ENCODE measurements around the gene SLC20A1. TPM values are rescaled to one million over a fixed set of nuclear protein-coding genes. Genes with fewer than 3 reads are reported as not detected.
A peak's percentile ranks its signal among the peaks of the same experiment; 100 is the strongest.

SLC20A1 gene
- total and polyA plus RNA-seq, 2 of the 4 experiments (the other 2 are of a cell fraction) = 93.6 to 94.1 TPM

GRCh38 chr2:112644933-112645309 is 818 bp upstream of the SLC20A1 start:
- Histone ChIP-seq H3K23ac (ENCODE audit: low read depth, low read length) (peak overlapping the region; percentile 97), H3K4me3 (ENCODE audit: insufficient read depth, low read depth, low read length) (peak overlapping the region; percentile 91), H2BK20ac (ENCODE audit: low read depth, low read length) (peak overlapping the region; percentile 86), H4K20me1 (ENCODE audit: insufficient read depth, low read length) (peaks cover 32% of the 10 kb centered on the region), H3K27me3 (ENCODE audit: control insufficient read depth, insufficient read depth, low read length) (no peaks in the 10 kb centered on the region), H3K4me2 (ENCODE audit: low read depth, low read length) (peak overlapping the region; percentile 80), H4K8ac (ENCODE audit: low read depth in 2 of 2, low read length in 2 of 2) (peak overlapping the region; percentile 65 to 89), H3K18ac (ENCODE audit: low read depth, low read length) (peak overlapping the region; percentile 30; the same call in 1 of the 2 replicates), H3K27ac (ENCODE audit: insufficient read depth, low read length) (peak overlapping the region; percentile 64), H3K4ac (ENCODE audit: low read depth, low read length) (peak overlapping the region; percentile 96), H2BK120ac (ENCODE audit: low read depth, low read length) (peak overlapping the region; percentile 80), H2AK5ac (ENCODE audit: low read depth, low read length) (peak overlapping the region; percentile 97), H3K9me1 (ENCODE audit: insufficient read depth, low read length) (peaks cover 36% of the 10 kb centered on the region), H4K5ac (ENCODE audit: low read depth, low read length) (peak overlapping the region; percentile 17; the same call in 1 of the 2 replicates), H2AFZ (replicated peaks; ENCODE audit: low read length, poor library complexity) (peak overlapping the region; percentile 90), H2BK15ac (ENCODE audit: low read depth, low read length) (peak overlapping the region; percentile 73; the same call in 2 of the 3 replicates), H3K9me3 (ENCODE audit: control insufficient read depth, insufficient read depth, low read length) (no peaks in the 10 kb centered on the region), H4K91ac (ENCODE audit: insufficient read depth, low read depth, low read length) (peak overlapping the region; percentile 92), H2AK9ac (replicated peaks; ENCODE audit: low read depth, low read length, poor library complexity) (peak overlapping the region; percentile 94), H3K4me1 (ENCODE audit: control insufficient read depth, insufficient read depth, low read length) (peaks cover 20% of the 10 kb centered on the region), H3K56ac (ENCODE audit: extremely low read depth, insufficient read depth, low read length) (peak overlapping the region; percentile 86), H2BK5ac (ENCODE audit: low read depth, low read length, poor library complexity, severe bottlenecking) (peak overlapping the region; percentile 48), H3K36me3 (ENCODE audit: control insufficient read depth, insufficient read depth, low read length) (peaks cover 10% of the 10 kb centered on the region), H3K9ac (ENCODE audit: low read depth, low read length) (peak overlapping the region; percentile 35), H3K14ac (replicated peaks; ENCODE audit: low read depth, low read length) (peak overlapping the region; percentile 98), H3K79me1 (ENCODE audit: low read depth in 1 of 2, low read length in 2 of 2) (peaks cover 20 to 61% of the 10 kb centered on the region in 2 experiments)
- DNase-seq (peak; percentile 56), ATAC-seq (ENCODE audit: low read depth) (peak; percentile 0; the same call in 1 of the 2 replicates)
- ChIA-PET CTCF (interaction anchor here (0.5 to 2.1 kb wide), 4 partner anchors 11 to 81 kb away, joined by 3 to 9 read pairs (median 4); no protein-coding TSS in a partner anchor), POLR2A (ENCODE audit: unreplicated experiment) (interaction anchor here (0.6 to 0.9 kb wide), 2 partner anchors 18 to 63 kb away, joined by 11 to 13 read pairs; no protein-coding TSS in a partner anchor)
- 20% methylated on average over 7 of the region's 11 CpGs; no CpG with 5 or more reads in 1 of the 2 experiments for WGBS, 2 experiments (ENCODE audit: extremely low coverage in 2 of 2, insufficient read length in 1 of 2)
- dilution Hi-C loops (cut with HindIII; ENCODE audit: low sequenced_read_pairs, unreplicated experiment) (no loop called here), in situ Hi-C loops (cut with MboI; ENCODE audit: low sequenced_read_pairs) (no loop called here), intact Hi-C loops (cut with micrococcal nuclease) (loop anchor here (1.0 to 2.0 kb wide), 2 partner anchors 18 to 44 kb away; no protein-coding TSS in a partner anchor)
- no TSS peak for BruUV-seq (replicated peaks)
- TF ChIP-seq SMC3 (IDR thresholded peaks at IDR 0.05; ENCODE audit: low read depth, low read length) (no peak), NFE2L2 (IDR thresholded peaks at IDR 0.05; ENCODE audit: low read depth, low read length) (no peak), MAFK (IDR thresholded peaks at IDR 0.05; ENCODE audit: low read depth, low read length) (no peak), CEBPB (IDR thresholded peaks at IDR 0.05; ENCODE audit: low read depth, low read length) (no peak), POLR2A (IDR thresholded peaks at IDR 0.05; ENCODE audit: low read depth, low read length) (no peak; the same call in 1 of the 2 replicates), MAZ (IDR thresholded peaks at IDR 0.05; ENCODE audit: borderline replicate concordance, low read depth, low read length) (no peak), CHD1 (IDR thresholded peaks at IDR 0.05; ENCODE audit: low read depth, low read length) (no peak), USF2 (IDR thresholded peaks at IDR 0.05; ENCODE audit: low read depth, low read length) (no peak; the same call in 1 of the 2 replicates), RAD21 (IDR thresholded peaks at IDR 0.05; ENCODE audit: low read length) (no peak), FOS (IDR thresholded peaks at IDR 0.05; ENCODE audit: low read depth, low read length) (no peak), MXI1 (IDR thresholded peaks at IDR 0.05; ENCODE audit: borderline replicate concordance, low read depth, low read length) (no peak), RCOR1 (IDR thresholded peaks at IDR 0.05; ENCODE audit: insufficient replicate concordance, low read length) (no peak), BHLHE40 (IDR thresholded peaks at IDR 0.05; ENCODE audit: low read depth, low read length) (no peak), RFX5 (IDR thresholded peaks at IDR 0.05; ENCODE audit: low read depth, low read length) (no peak)
- TF ChIP-seq, protein P1, sequence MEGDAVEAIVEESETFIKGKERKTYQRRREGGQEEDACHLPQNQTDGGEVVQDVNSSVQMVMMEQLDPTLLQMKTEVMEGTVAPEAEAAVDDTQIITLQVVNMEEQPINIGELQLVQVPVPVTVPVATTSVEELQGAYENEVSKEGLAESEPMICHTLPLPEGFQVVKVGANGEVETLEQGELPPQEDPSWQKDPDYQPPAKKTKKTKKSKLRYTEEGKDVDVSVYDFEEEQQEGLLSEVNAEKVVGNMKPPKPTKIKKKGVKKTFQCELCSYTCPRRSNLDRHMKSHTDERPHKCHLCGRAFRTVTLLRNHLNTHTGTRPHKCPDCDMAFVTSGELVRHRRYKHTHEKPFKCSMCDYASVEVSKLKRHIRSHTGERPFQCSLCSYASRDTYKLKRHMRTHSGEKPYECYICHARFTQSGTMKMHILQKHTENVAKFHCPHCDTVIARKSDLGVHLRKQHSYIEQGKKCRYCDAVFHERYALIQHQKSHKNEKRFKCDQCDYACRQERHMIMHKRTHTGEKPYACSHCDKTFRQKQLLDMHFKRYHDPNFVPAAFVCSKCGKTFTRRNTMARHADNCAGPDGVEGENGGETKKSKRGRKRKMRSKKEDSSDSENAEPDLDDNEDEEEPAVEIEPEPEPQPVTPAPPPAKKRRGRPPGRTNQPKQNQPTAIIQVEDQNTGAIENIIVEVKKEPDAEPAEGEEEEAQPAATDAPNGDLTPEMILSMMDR (conservative IDR thresholded peaks at IDR 0.05; ENCODE audit: low read depth, low read length) = no peak
- TF ChIP-seq, protein P2, sequence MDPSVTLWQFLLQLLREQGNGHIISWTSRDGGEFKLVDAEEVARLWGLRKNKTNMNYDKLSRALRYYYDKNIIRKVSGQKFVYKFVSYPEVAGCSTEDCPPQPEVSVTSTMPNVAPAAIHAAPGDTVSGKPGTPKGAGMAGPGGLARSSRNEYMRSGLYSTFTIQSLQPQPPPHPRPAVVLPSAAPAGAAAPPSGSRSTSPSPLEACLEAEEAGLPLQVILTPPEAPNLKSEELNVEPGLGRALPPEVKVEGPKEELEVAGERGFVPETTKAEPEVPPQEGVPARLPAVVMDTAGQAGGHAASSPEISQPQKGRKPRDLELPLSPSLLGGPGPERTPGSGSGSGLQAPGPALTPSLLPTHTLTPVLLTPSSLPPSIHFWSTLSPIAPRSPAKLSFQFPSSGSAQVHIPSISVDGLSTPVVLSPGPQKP (IDR thresholded peaks at IDR 0.05; ENCODE audit: borderline replicate concordance, low read depth, low read length) = no peak
